ENCODE results near the gene USP24.

DNA sequence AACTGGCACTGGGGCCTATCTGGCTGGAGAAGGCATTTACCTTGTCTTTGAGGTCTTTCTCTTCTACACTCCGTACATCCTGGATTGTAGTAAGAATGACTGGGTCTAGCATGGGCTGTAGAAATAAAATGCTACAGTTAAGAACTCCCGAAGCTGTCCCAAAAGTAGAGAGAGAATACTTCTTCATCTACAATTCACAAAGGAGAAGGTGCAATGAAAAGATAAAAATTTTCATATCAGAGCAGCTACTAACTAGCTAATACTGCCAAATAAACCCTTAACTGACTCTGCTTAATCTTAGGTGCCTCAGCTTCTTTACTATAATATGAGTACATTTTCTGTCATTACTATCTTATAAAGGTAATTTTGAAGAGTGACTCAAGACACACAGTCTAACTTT is 55.6 kb downstream of the USP24 start:
- TF ChIP-seq YY1 (IDR thresholded peaks at IDR 0.05; ENCODE audit: insufficient read depth, insufficient read length) (no peak), ZNF274 (IDR thresholded peaks at IDR 0.05; ENCODE audit: low read depth, low read length) (no peak), SUZ12 (IDR thresholded peaks at IDR 0.05; ENCODE audit: extremely low read depth, insufficient read depth, insufficient read length) (no peak)
